Activated T-cell treated with anti-CD3 and anti-CD28 coated beads for 1 hour (primary cell): ENCODE results near the gene RITA1.
"Not testable (repeated sequence)": the region's sequence is repeated elsewhere in the genome, so short reads cannot be mapped to it uniquely, and the experiment has no call there.

Source experiments
- DNase-seq: peaks from one replicate; pipeline ENCODE4 v3.0.0-alpha.2; 2020; ENCODE audit warnings: low read depth

Gene RITA1

DNA sequence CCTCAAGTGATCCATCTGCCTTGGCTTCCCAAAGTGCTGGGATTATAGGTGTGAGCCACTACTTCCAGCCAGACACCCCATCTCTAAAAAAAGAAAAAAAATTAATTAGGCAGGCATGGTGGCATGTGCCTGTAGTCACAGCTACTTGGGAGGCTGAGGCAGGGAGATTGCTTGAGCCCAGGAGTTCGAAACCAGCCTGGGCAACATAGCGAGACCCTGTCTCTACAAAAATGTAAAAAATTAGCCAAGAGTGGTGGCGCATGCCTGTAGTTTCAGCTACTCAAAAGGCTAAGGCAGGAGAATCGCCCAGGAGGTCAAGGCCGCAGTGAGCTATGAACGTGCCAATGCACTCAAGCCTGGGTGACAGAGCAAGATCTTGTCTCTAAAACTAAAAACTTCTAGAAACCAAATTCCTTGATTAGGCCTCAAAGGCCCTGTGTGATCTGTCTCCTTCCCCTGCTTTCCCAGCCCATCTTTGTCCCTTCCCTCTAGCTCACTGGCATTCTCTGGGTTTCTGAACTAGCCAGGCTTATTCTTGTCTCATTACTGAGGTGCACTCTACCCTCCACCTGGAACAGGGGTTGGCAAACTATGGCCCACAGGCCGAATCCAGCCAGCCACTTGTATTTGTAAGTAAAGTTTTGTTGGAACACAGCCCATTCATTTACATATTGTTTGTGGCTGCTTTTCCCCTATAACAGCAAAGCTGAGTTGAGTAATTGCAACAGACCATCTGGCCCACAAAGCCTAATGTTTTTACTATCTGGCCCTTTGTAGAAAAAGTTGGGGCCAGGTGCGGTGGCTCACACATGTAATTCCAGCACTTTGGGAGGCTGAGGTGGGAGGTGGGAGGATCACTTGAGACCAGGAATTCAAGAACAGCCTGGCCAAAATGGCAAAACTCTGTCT, 18.6 kb downstream of the RITA1 start:
- DNase-seq = no peak

DNA sequence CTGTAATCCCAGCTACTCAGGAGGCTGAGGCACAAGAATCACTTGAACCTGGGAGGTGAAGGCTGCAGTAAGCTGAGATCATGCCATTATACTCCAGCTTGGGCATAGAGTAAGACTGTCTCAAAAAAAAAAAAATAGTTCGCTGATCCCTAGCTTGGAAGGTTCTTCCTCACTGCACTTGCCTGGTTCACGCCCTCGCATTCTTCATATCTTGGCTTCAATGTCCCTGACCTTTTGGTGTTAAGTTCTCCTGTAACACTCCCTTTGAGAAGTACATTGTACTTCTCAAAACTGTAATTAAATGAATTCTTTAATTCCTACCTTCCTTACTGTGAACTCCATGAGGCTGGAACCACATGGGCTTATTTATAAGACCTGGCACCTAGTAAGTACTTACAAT, 19.3 kb downstream of the RITA1 start:
- no peak for DNase-seq

DNA sequence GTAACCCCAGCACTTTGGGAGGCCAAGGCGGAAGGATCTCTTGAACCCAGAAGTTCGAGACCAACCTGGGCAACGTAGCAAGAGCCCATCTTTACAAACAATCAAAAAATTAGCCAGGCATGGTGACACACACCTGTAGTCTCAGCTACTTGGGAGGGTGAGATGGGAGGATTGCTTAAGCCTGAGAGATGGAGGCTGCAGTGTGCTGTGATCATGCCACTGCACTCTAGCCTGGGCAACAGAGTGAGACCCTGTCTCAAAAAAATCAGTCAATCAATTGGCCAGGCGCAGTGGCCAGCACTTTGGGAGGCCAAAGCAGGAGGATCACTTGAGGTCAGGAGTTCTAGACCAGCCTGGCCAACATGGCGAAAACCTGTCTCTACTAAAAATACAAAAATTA, 21.3 kb downstream of the RITA1 start:
- not testable (repeated sequence) for DNase-seq

DNA sequence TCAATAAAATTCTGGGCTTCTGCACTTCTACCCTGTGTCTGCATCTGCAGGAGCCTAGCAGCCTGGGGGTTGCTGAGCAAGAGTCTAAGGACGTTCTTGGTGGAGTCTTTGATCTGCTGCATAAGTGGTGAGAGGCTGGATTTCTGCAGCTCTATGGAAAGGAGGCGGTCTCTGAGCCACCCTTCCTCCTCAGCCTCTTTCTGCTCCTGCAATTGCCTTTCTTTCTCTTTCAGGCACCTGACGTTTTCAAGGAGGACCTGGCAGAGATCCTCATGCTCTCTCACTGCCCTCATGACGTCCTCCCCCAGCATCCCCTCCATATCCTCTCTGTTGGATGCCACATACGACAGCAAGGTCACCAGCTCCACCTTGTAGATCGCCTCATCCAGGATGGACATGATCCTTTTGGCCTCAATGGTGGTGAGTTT, 22.1 kb downstream of the RITA1 start:
- no peak for DNase-seq

DNA sequence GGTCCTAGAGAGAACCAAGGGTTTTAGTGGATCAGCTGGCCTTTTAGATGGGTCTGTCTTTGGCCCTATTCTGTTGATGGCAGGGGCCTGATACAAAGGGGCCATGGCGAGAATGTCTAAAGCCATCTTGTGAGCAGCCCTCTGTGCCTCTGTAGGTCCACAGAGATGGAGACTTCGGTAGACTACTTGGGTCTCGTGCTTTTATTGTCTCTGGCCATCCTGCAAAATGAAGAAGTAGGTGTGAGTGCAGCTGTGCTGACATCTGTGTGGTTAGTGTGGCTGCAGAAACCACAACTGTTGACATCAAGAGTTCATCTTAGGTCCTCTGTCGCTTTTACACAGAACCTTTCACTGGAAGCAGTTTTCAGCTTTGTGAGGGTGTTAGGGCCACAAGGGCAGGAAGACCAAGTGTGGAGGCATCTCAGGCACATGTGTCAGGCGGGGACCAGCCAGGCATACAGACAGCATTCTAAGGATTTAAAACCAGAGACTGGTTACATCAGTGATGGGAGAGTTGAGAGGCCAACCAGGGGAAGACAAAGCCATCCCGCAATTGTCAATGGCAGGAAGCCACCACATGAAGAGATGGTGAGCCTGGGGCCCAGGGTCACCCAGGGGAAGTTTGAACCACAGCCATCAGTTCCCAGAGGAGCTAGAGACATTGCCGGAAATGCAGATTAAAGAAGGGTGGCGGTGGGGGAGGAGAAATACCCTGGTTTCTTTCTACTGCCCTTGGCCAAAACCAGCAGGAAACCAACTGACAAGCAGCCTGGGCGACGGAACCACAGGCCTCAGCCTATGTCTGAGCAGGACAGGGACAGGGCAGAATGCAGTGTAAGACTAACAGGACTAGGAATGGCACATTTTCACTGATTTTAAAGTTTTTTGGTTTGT, 22.8 kb downstream of the RITA1 start:
- DNase-seq = peak; percentile 11

DNA sequence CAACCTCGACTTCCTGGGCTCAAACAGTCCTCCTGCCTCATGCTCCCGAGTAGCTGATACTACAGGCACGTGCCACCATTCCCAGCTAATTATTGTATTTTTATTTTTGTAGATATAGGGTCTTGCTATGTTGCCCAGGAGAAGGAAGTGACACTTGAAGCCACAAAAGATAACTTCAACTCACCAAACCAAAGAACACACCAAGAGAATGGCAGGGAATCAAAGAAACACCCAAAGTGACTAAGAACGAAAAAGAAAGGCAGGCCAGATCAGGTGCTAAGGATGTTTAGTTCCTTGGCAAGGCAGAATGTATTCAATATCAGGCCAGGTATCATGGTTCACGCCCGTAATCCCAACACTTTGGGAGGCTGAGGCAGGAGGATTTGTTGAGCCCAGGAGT, 25.6 kb downstream of the RITA1 start:
- no peak for DNase-seq

DNA sequence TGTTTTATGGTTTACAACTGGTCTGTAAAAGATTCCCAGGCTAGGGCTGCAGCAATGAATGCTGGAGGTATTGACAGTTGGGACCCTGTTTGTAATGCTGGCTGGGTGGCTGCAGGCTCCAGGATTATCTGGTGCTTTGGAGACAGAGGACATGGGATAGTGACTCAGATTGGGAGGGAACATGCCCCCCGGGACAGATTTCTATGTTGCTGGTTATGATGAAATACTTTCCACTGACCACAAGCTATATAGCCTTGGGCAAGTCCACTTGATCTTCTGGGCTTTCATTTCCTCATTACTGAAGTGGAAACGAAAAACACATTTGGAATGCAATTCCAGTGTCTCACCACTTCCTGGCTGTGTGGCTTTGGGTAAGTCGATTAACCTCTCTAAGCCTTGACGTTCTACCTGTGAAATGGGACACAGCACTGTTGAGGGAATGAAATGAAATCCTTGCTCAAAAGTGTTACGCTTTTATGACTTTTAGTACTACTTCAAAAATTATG, 29.4 kb downstream of the RITA1 start:
- no peak for DNase-seq

DNA sequence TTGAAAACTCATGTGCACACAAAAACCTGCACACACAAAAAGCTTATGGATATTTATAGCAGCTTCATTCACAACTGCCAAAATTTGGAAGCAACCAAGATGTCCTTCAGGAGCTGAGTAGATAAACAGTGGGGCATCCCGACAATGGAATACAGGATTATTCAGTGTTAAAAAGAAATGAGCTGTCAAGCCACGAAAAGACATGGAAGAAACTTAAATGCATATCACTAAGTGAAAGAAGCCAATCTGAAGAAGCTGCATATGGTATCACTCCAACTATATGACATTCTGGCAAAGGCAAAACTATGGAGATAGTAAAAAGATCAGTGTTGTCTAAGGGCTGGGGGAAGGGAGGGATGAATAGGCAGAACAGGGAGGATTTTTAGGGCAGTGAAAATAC, 30.5 kb downstream of the RITA1 start:
- no peak for DNase-seq

DNA sequence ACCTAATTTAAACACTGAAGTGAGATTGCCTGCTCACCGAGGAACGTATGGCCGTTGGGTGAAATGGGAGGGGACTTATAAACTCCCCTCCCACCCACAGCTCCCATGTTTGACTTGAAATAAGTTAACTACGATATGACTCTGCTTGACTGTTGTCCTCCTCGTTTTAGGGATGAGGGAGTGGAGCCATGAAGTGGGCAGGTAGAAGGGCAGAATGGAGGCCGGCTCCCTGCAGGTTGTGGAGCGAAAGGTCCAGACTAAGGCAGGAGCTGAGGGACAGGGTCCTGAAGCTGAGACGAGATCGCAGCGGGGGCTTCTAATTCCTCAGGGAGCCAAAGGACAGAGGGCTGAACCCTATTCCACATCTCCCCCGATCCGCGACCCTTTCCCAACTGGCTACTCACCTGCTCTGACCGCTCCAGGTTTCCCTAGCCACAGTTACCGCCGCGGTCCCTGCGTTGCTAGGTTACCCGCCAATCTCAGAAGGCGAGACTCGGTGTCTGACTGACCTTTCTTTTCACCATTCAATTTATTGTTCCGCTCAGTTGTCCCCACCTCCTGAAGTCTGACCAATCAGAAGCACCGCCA, 35.2 kb downstream of the RITA1 start:
- no peak for DNase-seq

DNA sequence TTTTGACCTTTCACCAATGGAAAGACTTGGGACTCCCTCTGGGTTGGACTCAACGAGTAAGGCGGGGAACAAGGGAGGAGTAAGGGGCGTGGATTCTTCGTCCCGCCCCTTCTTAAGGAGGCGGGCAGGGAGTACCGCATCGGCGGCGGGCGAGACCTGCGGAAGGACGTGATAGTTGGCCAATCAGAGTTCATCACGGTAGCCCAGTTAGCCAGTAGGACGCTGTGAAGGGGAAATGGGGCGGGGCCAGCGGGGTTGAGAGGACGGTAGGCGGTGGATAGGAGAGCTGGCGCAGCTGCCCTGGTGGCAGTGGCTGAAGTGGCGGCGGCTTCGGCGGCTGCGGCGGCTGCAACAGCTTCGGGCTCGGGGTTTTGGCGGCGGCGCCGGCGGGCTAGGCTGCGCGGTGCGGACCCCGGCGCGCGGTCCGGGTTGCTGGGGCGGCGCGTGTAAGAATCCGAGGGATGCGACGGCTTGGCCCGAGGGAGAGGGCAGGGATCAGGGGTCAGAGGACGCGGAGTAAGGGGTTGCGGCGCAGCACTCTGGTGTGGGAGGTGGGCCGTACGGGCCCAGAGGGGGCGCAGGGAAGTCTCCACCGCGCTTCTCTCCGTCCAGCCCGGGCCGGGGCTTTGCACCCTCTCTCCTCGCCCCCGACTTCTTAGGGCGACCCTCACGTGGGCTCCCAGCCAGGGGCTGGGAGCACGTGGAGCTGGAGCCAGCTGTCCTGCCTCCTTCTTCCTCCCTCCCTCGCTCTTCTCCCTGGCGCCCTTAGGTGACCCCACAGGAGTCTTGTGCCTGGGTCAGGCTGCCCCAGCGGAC, 35.9 kb downstream of the RITA1 start, which contains the start of gene TPCN1:
Gene TPCN1, plus strand, starts transcription at position 284 of the 816 bp plus-strand sequence. CDS start 5,389 bp downstream, outside the sequence.
- peak; percentile 98 for DNase-seq

DNA sequence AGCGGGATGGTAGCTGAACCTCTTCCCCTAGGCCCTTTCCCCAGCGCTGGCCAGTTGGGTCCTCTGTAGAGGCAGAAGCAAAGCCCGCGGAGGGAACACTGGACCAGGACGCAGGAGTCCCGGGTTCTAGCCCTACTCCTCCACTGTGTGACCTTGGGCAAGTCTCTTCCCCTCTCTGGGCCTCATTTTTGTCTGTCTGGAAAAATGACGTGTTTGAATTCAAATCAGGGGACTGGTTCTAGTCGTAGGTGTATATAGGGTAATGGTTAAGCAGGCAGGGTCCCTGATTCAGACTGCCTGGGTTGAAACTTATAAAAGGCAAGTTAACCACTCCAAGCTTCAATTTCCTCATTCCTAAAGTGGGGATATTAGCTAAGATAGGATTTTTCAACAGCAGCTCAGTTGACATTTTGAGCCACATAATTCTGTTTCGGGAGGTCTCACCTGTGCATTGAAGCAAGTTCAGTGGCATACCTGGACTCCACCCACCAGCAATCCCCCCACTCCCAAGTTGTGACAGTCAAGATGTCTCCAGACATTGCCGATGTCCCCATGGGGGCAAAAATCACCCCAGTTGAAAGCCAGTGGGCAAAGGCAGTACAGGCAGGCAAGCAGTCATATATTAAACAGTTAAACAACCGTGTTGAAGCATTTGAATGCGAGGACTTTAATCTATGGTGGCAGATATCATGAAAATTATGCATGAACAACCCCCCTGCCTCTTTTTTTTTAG, 36.6 kb downstream of the RITA1 start:
- no peak for DNase-seq

DNA sequence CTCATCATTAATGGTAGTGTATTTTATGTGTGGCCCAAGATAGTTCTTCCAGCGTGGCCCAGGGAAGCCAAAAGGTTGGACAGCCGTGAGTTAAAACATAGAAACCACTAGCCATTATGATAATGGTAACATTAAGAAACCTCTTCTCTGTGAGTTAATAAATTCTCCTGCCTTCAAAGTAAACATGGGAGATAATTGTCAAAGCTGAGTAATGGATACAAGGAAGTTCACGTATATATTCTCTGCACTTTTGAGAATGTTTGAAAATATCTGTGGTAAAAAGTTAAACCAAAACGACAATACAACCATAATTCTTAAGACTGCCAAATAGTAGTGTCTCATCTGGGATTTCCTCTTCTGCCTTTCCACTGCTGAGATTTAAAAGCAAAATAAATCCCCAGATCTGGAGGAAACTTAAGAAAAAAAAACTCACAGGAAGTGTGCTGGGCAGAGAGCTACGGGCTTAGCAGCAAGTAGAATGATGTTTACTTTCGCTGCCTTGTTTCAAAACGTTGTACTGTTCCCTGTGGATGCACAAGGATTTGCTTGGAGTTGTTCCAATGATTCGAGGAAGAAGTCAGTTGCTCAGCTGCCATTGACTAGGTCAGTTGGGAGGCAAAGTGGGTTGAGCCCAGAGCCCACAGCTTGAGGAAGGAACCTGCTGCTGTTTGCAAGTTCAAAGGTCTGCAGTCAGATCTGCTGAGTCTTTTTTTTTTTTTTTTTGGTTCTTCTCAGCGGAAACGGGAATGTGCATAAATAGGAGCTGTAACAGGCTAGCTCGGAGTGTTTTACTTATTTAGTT, 37.4 kb downstream of the RITA1 start:
- no peak for DNase-seq

DNA sequence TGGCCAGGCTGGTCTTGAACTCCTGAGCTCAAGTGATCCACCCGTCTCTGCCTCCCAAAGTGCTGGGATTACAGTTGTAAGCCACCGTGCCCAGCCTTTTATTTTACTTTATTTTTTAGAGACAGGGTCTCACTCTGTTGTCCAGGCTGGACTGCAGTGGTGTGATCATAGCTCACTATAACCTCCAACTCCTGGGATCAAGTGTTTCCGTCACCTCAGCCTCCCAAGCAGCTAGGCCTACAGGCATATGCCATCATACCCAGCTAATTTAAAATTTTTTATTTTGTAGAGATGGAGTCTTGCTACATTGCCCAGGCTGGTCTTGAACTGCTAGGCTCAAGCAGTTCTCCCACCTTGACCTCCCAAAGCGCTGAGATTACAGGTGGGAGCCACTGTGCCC, 39.4 kb downstream of the RITA1 start:
- no peak for DNase-seq

DNA sequence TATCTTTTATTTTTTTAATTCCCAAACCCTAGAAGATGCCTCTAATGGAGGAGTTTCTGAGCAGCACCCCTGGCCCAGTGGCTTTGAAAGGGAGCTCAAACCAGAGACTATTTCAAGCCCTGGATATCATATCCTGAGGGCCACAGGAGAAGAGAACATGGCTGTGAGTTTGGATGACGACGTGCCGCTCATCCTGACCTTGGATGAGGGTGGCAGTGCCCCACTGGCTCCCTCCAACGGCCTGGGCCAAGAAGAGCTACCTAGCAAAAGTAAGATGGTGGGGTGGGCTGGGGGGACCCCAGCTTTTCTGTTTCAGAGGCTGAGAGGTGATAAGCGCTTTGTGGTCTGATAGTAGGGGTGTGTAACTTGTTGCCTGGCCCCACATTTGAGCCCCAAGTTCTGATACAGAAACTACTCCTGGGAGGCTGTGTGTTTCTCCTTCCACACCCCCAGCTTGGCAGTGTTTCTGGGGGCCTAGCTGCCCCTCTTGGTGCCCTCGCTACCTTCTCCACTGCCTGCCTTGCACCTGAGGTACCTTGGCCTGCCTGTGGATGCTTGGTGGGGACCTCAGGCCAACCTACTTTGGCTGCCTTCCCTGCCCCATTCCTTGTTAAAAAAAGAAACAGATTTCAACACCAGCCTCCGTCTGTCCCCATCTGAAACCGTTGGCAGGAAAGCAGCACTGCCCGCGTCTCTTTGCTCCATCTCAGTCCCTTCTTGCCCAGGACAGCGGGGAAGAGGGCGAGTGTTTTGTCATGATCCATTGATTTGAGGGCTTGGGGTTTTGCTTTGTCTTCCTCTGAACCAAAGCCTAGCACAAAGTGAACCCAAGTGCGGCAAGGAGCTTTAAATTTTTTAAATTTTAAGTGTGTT, 41.4 kb downstream of the RITA1 start:
- DNase-seq = no peak

DNA sequence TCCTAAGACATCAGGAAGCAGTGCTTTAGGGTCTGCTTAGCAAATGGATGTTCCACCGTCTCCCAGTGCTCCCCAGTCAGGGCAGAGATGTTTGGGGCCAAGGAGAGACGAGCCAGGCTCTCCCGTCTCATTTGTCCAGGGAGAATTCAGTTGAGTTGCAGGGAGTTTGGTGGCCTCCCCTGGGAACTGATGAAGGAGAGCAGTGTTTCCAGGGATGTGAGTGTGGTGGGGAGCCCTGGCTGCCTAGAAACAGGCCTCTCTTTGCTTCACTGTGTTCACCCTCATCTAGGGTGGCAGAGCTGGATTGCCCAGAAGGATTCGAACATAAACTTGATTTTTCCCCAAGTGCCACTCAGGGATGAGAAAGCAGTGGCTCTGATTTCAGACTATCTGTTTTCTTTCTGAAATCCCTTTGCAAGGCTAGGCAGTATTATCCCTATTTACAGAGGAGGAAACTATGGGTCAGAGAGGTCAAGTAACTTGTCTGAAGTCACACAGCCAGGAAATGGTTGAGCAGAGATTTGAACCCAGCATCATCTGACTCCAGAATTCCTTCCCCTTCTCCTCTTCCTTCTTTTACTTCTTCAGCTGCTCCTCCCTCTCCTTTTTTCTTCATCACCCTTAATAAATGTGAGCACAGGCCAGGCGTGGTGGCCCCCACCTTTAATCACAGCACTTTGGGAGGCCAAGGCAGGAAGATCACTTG, 42.3 kb downstream of the RITA1 start:
- no peak for DNase-seq

DNA sequence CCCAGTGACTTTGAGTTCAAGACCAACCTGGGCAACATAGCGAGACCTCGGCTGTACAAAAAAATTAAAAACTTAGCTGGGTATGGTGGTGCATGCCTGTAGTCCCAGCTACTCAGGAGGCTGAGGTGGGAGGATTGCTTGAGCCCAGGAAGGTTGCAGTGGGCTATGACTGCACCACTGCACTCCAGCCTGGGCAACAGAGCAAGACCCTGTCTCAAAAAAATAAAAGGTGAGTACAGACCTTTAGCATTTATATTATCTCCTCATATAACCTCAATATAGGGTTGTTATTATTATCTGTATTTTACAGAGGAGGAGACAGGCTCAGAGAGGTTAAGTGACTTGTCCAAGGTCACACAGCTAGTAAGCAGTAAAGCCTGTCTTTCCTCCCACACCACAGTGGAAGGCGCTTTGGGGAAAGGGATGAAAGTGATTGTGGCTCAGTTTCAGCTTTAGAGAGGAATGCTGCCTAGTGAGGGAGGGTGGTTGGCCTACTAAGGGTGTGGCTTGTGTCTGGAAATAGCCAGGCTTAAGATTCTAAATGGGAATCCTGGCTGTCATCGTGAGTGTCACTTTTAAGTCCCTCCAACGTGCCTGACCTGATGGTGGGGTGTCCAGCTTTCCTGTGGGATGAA, 43.0 kb downstream of the RITA1 start:
- DNase-seq = no peak
